CD14-positive monocyte (primary cell): ENCODE data around the gene CETN2. TPM values are rescaled to one million over a fixed set of nuclear protein-coding genes. Genes with fewer than 3 reads are reported as not detected.

ENCODE experiments used
- DNase-seq, 3 donors: peaks; one replicate each; pipeline ENCODE4 v3.0.0-alpha.2; 2011 to 2022
- H2AFZ ChIP-seq: 2 replicates; pipeline ENCODE4 v1.6.0; 2012; ENCODE audit warnings: mild to moderate bottlenecking, low read depth, low read length, inconsistent platforms; ENCODE audit not compliant: insufficient read depth, poor library complexity, severe bottlenecking
- H3K27ac ChIP-seq, 2 donors: 1 replicate in 1 of 2; 2 replicates in 1 of 2; pipeline ENCODE4 v1.5.1; 2012 to 2013; ENCODE audit warnings: low read length in 2 of 2, control low read depth in 1 of 2, inconsistent platforms in 1 of 2, low read depth in 1 of 2, mild to moderate bottlenecking in 1 of 2
- H3K27me3 ChIP-seq, 2 donors: one replicate each; pipeline versions ENCODE4 v1.6.0 to v1.6.1; 2011 to 2013; ENCODE audit warnings: low read length in 2 of 2; ENCODE audit not compliant: control insufficient read depth in 2 of 2, insufficient read depth in 2 of 2
- H3K36me3 ChIP-seq, 2 donors: replicated peaks in 1 of 2; 1 replicate in 1 of 2; 2 replicates in 1 of 2; pipeline versions ENCODE4 v1.5.1 to v1.6.1; 2012 to 2013; ENCODE audit warnings: low read length in 2 of 2, control low read depth in 1 of 2, inconsistent platforms in 1 of 2, mild to moderate bottlenecking in 1 of 2; ENCODE audit not compliant: insufficient read depth in 2 of 2, control insufficient read depth in 1 of 2
- H3K4me1 ChIP-seq, 2 donors: 1 replicate in 1 of 2; 2 replicates in 1 of 2; pipeline versions ENCODE4 v1.5.1 to v1.6.1; 2012 to 2013; ENCODE audit warnings: low read length in 2 of 2, control low read depth in 1 of 2, inconsistent platforms in 1 of 2, mild to moderate bottlenecking in 1 of 2, moderate library complexity in 1 of 2; ENCODE audit not compliant: insufficient read depth in 2 of 2, control insufficient read depth in 1 of 2
- H3K4me2 ChIP-seq: replicated peaks from 2 replicates; pipeline ENCODE3; 2012; ENCODE audit warnings: low read length, moderate library complexity, mild to moderate bottlenecking; ENCODE audit not compliant: poor library complexity, severe bottlenecking; ENCODE audit errors: extremely low read depth
- H3K4me3 ChIP-seq, 3 experiments: fragments of 200-600 bp in 1 of 3; sonication (generic) in 1 of 3; replicated peaks in 1 of 3; 1 replicate in 2 of 3; 2 replicates in 1 of 3; pipeline ENCODE4 v1.5.1; 2011 to 2013; ENCODE audit warnings: low read length in 3 of 3, mild to moderate bottlenecking in 3 of 3, control low read depth in 2 of 3, low read depth in 2 of 3, inconsistent platforms in 1 of 3, moderate library complexity in 1 of 3
- H3K79me2 ChIP-seq: 2 replicates; pipeline ENCODE4 v1.6.0; 2012; ENCODE audit warnings: mild to moderate bottlenecking, control low read depth, inconsistent platforms, low read length, moderate library complexity; ENCODE audit not compliant: insufficient read depth
- H3K9ac ChIP-seq: 2 replicates; pipeline ENCODE4 v1.6.0; 2017; ENCODE audit warnings: low read length, mild to moderate bottlenecking; ENCODE audit not compliant: insufficient read depth, poor library complexity, severe bottlenecking
- H3K9me3 ChIP-seq, 2 donors: replicated peaks in 1 of 2; 1 replicate in 1 of 2; 2 replicates in 1 of 2; pipeline versions ENCODE4 v1.5.1 to v1.6.1; 2012 to 2013; ENCODE audit warnings: low read length in 2 of 2, control low read depth in 1 of 2; ENCODE audit not compliant: control insufficient read depth in 1 of 2, insufficient read depth in 1 of 2
- H4K20me1 ChIP-seq: 2 replicates; pipeline ENCODE4 v1.6.0; 2012; ENCODE audit warnings: mild to moderate bottlenecking, low read length, control low read depth, moderate library complexity; ENCODE audit not compliant: insufficient read depth
- H3K27ac Mint-ChIP-seq, 7 donors: one replicate each; pipeline ENCODE4 v1.8.0; 2020; ENCODE audit warnings: mild to moderate bottlenecking in 7 of 7, mixed read lengths in 7 of 7, moderate library complexity in 6 of 7, inconsistent platforms in 2 of 7
- H3K27me3 Mint-ChIP-seq, 3 donors: one replicate each; pipeline ENCODE4 v1.8.0; 2021 to 2022; ENCODE audit warnings: low read depth in 3 of 3, mild to moderate bottlenecking in 3 of 3, mixed read lengths in 3 of 3, moderate library complexity in 3 of 3, inconsistent platforms in 1 of 3
- H3K36me3 Mint-ChIP-seq, 2 donors: one replicate each; pipeline ENCODE4 v1.8.0; 2020; ENCODE audit warnings: mixed read lengths in 2 of 2, inconsistent platforms in 1 of 2, mild to moderate bottlenecking in 1 of 2
- H3K4me1 Mint-ChIP-seq: one replicate; pipeline ENCODE4 v1.8.0; 2020; ENCODE audit warnings: mild to moderate bottlenecking, mixed read lengths
- H3K4me3 Mint-ChIP-seq, 2 donors: one replicate each; pipeline ENCODE4 v1.8.0; 2020; ENCODE audit warnings: mild to moderate bottlenecking in 2 of 2, mixed read lengths in 2 of 2, moderate library complexity in 1 of 2
- H3K9me3 Mint-ChIP-seq, 7 donors: one replicate each; pipeline ENCODE4 v1.8.0; 2020 to 2022; ENCODE audit warnings: mixed read lengths in 7 of 7, mild to moderate bottlenecking in 6 of 7, moderate library complexity in 6 of 7, inconsistent platforms in 2 of 7
- WGBS: methylation state at CpG from one replicate; pipeline ENCODE4 v1.1.5; 2013; ENCODE audit warnings: missing lambda C conversion rate; ENCODE audit not compliant: insufficient coverage; 5-methylcytosine and 5-hydroxymethylcytosine counted together
- intact Hi-C, 2 donors: fragments of 100-400 bp; cut with micrococcal nuclease; formaldehyde crosslinking; loops; one replicate each; pipeline versions ENCODE4 v1.15.0 to v1.15.1; 2023
- polyA plus RNA-seq, 3 donors: library from polyadenylated mRNA; depleted of rRNA in 1 of 3; unstranded in 2 of 3; stranded (reverse) in 1 of 3; fragments of 300-500 nt in 2 of 3; fragments of >200 nt in 1 of 3; fragmentation: Illumina TruSeq in 2 of 3; gene quantifications; 1 replicate in 2 of 3; 2 replicates in 1 of 3; pipeline ENCODE4 v1.2.3, GENCODE V29; 2012 to 2021
- TF ChIP-seq, protein P1 (sequence below): fragments of 200-600 bp; IDR thresholded peaks from one replicate; pipeline ENCODE4 v1.8.0; 2022; ENCODE audit warnings: antibody characterized with exemption, mild to moderate bottlenecking

Gene CETN2
- polyA plus RNA-seq, 3 donors, result 5.4 to 26.7 (median 19.9) TPM

- no peak overlapping the region for H3K9ac ChIP-seq
- H3K36me3 Mint-ChIP-seq, result peaks cover 55 to 59% of the 10 kb centered on the region in 2 donors
- H2AFZ ChIP-seq, result no peak overlapping the region
- no peaks in the 10 kb centered on the region for H3K9me3 ChIP-seq
- no peak overlapping the region for H3K4me3 Mint-ChIP-seq
- peaks cover 50 to 71% of the 10 kb centered on the region in 2 donors for H3K36me3 ChIP-seq
- H3K4me1 Mint-ChIP-seq, result no peaks in the 10 kb centered on the region
- peaks cover 0 to 3% (median 0%) of the 10 kb centered on the region in 3 donors for H3K27me3 Mint-ChIP-seq
- H3K9me3 Mint-ChIP-seq, result peaks cover 0 to 3% (median 0%) of the 10 kb centered on the region in 7 donors
- intact Hi-C loops, result no loop called here
- no peaks in the 10 kb centered on the region for H3K27me3 ChIP-seq
- no peak overlapping the region for H3K4me2 ChIP-seq
- no peaks in the 10 kb centered on the region for H3K4me1 ChIP-seq
- no peaks in the 10 kb centered on the region for H4K20me1 ChIP-seq
- no peak for DNase-seq
- no peak overlapping the region for H3K27ac ChIP-seq
- H3K79me2 ChIP-seq, result no peaks in the 10 kb centered on the region
- TF ChIP-seq, protein P1, sequence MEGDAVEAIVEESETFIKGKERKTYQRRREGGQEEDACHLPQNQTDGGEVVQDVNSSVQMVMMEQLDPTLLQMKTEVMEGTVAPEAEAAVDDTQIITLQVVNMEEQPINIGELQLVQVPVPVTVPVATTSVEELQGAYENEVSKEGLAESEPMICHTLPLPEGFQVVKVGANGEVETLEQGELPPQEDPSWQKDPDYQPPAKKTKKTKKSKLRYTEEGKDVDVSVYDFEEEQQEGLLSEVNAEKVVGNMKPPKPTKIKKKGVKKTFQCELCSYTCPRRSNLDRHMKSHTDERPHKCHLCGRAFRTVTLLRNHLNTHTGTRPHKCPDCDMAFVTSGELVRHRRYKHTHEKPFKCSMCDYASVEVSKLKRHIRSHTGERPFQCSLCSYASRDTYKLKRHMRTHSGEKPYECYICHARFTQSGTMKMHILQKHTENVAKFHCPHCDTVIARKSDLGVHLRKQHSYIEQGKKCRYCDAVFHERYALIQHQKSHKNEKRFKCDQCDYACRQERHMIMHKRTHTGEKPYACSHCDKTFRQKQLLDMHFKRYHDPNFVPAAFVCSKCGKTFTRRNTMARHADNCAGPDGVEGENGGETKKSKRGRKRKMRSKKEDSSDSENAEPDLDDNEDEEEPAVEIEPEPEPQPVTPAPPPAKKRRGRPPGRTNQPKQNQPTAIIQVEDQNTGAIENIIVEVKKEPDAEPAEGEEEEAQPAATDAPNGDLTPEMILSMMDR, result no peak
- no CpG with 5 or more reads among the region's 6 CpGs for WGBS
- no peak overlapping the region for H3K4me3 ChIP-seq
- H3K27ac Mint-ChIP-seq, result no peak overlapping the region
These were observed 31.3 kb upstream of the CETN2 start for GRCh38 chrX:152861826-152862225.

- Histone ChIP-seq H3K4me3 (no peak overlapping the region), H4K20me1 (no peaks in the 10 kb centered on the region), H2AFZ (no peak overlapping the region), H3K9me3 (no peaks in the 10 kb centered on the region), H3K27ac (no peak overlapping the region), H3K4me2 (no peak overlapping the region), H3K27me3 (no peaks in the 10 kb centered on the region), H3K36me3 (peaks cover 48 to 64% of the 10 kb centered on the region in 2 donors), H3K79me2 (no peaks in the 10 kb centered on the region), H3K4me1 (no peaks in the 10 kb centered on the region), H3K9ac (no peak overlapping the region)
- Mint-ChIP-seq H3K4me1 (no peaks in the 10 kb centered on the region), H3K36me3 (peaks cover 53 to 58% of the 10 kb centered on the region in 2 donors), H3K27me3 (peaks cover 0 to 3% (median 0%) of the 10 kb centered on the region in 3 donors), H3K27ac (no peak overlapping the region), H3K4me3 (no peak overlapping the region), H3K9me3 (peaks cover 0 to 3% (median 0%) of the 10 kb centered on the region in 7 donors)
- WGBS, result no CpG with 5 or more reads among the region's 3 CpGs
- TF ChIP-seq, protein P1, result no peak
- intact Hi-C loops, result no loop called here
- no peak for DNase-seq
These were observed 30.6 kb upstream of the CETN2 start for GRCh38 chrX:152861116-152861515.
